Natural killer cell (primary cell): ENCODE data around the gene TMEM101. TPM values are rescaled to one million over a fixed set of nuclear protein-coding genes. Genes with fewer than 3 reads are reported as not detected.
"Not testable (repeated sequence)": the region's sequence is repeated elsewhere in the genome, so short reads cannot be mapped to it uniquely, and the experiment has no call there.

Source experiments
- ATAC-seq, 3 donors: fragments of 150-1000 bp in 2 of 3; fragments of 200-7000 bp in 1 of 3; cut with Tn5 transposase; 1 replicate in 1 of 3; 2 replicates in 2 of 3; pipeline ENCODE4 v1.10.0; 2021; ENCODE audit warnings: mild to moderate bottlenecking in 2 of 3, moderate library complexity in 2 of 3
- DNase-seq, 2 donors: peaks; one replicate each; pipeline versions ENCODE4 v3.0.0 to v3.0.0-alpha.2; 2013 to 2021; ENCODE audit warnings: mixed read lengths in 1 of 2
- H3K27ac ChIP-seq: one replicate; pipeline ENCODE4 v1.5.1; 2013; ENCODE audit warnings: mild to moderate bottlenecking, low read length
- H3K27me3 ChIP-seq: one replicate; pipeline ENCODE4 v1.6.1; 2013; ENCODE audit warnings: low read length; ENCODE audit not compliant: control insufficient read depth, insufficient read depth
- H3K36me3 ChIP-seq: one replicate; pipeline ENCODE4 v1.6.1; 2013; ENCODE audit warnings: low read length; ENCODE audit not compliant: control insufficient read depth, insufficient read depth
- H3K4me1 ChIP-seq: one replicate; pipeline ENCODE4 v1.6.1; 2013; ENCODE audit warnings: low read length; ENCODE audit not compliant: control insufficient read depth, insufficient read depth
- H3K4me3 ChIP-seq: one replicate; pipeline ENCODE4 v1.5.1; 2013; ENCODE audit warnings: low read length
- H3K9me3 ChIP-seq: one replicate; pipeline ENCODE4 v1.6.1; 2013; ENCODE audit warnings: low read length; ENCODE audit not compliant: control insufficient read depth, insufficient read depth
- H3K27ac Mint-ChIP-seq, 2 donors: one replicate each; pipeline ENCODE4 v1.8.0; 2022; ENCODE audit warnings: mild to moderate bottlenecking in 2 of 2, mixed read lengths in 2 of 2, moderate library complexity in 1 of 2
- H3K27me3 Mint-ChIP-seq, 2 donors: one replicate each; pipeline ENCODE4 v1.8.0; 2022; ENCODE audit warnings: low read depth in 2 of 2, mixed read lengths in 2 of 2
- H3K36me3 Mint-ChIP-seq: one replicate; pipeline ENCODE4 v1.8.0; 2022; ENCODE audit warnings: mixed read lengths
- H3K4me1 Mint-ChIP-seq, 2 donors: one replicate each; pipeline ENCODE4 v1.8.0; 2022; ENCODE audit warnings: mixed read lengths in 2 of 2
- H3K4me3 Mint-ChIP-seq: one replicate; pipeline ENCODE4 v1.8.0; 2022; ENCODE audit warnings: mild to moderate bottlenecking, moderate library complexity, mixed read lengths
- H3K9me3 Mint-ChIP-seq, 2 donors: one replicate each; pipeline ENCODE4 v1.8.0; 2022; ENCODE audit warnings: mixed read lengths in 2 of 2
- WGBS: methylation state at CpG from one replicate; pipeline ENCODE4 v1.1.7; 2013; ENCODE audit warnings: missing lambda C conversion rate; ENCODE audit not compliant: insufficient coverage; 5-methylcytosine and 5-hydroxymethylcytosine counted together
- intact Hi-C: fragments of 100-400 bp; cut with micrococcal nuclease; formaldehyde crosslinking; loops from one replicate; pipeline ENCODE4 v1.14.2; 2022
- total RNA-seq, 4 donors: library from RNA; stranded (reverse); fragments of 120-200 nt in 1 of 4; gene quantifications; one replicate each; pipeline versions ENCODE4 v1.2.3 to v1.2.4, GENCODE V29; 2013 to 2022
- TF ChIP-seq, protein P1 (sequence below): fragments of 200-600 bp; IDR thresholded peaks from one replicate; pipeline ENCODE4 v1.8.0; 2022; ENCODE audit warnings: antibody characterized with exemption

Gene TMEM101
- total RNA-seq, 3 donors from 2014 or later (not counting 1 experiment from before 2014, with no cell fraction given) = 11.3 to 13.9 (median 11.5) TPM

DNA sequence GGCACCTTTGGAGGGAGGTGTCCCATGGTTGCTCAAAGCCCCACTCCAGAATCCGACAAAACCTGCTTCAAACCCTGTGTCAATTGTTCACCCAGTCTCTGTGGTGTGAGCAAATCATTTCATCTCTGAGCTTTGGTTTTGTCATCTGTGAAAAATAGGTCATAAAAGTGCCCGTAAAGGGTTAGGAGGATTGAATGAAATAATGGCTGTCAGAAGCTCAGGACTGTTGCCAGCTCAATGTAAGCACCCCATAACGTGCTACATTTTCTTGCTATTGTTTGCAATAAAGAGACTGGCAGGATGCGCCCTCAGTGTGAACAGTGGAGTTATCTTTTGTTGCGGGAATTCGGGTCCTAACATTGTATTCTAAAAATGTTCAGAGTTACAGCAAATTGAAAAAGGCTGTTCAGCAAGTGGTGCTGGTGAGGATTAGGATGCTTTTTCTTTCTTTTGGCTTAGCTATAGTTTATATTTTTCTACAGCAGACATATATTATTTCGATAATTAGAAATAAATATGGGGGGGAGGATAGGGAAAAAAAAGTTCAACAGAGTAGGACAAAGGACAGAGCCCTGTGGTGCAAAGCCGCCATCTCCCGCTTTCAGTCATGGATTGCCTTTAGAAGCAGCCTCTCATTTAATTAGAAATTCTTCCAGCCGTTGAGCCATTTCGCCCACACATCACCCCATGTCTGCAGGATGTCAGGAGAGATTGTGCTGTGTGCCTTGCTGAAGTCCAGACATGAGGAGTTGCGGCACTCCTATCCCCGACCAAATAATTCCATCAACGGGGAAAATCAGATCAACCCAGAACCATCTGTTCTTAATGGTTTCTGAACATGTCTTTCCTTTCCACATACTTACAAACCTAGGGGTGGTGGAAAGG, 40.1 kb downstream of the TMEM101 start:
- H3K4me3 Mint-ChIP-seq = no peak overlapping the region
- no peaks in the 10 kb centered on the region for H3K36me3 ChIP-seq
- no peak for DNase-seq
- no peaks in the 10 kb centered on the region for H3K4me1 Mint-ChIP-seq
- no peaks in the 10 kb centered on the region for H3K9me3 ChIP-seq
- H3K4me3 ChIP-seq = no peak overlapping the region
- no peak overlapping the region for H3K27ac ChIP-seq
- H3K27me3 ChIP-seq = no peaks in the 10 kb centered on the region
- H3K27ac Mint-ChIP-seq = no peak overlapping the region
- TF ChIP-seq, protein P1, sequence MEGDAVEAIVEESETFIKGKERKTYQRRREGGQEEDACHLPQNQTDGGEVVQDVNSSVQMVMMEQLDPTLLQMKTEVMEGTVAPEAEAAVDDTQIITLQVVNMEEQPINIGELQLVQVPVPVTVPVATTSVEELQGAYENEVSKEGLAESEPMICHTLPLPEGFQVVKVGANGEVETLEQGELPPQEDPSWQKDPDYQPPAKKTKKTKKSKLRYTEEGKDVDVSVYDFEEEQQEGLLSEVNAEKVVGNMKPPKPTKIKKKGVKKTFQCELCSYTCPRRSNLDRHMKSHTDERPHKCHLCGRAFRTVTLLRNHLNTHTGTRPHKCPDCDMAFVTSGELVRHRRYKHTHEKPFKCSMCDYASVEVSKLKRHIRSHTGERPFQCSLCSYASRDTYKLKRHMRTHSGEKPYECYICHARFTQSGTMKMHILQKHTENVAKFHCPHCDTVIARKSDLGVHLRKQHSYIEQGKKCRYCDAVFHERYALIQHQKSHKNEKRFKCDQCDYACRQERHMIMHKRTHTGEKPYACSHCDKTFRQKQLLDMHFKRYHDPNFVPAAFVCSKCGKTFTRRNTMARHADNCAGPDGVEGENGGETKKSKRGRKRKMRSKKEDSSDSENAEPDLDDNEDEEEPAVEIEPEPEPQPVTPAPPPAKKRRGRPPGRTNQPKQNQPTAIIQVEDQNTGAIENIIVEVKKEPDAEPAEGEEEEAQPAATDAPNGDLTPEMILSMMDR = no peak
- H3K36me3 Mint-ChIP-seq = no peaks in the 10 kb centered on the region
- H3K4me1 ChIP-seq = no peaks in the 10 kb centered on the region
- peaks cover 13 to 36% of the 10 kb centered on the region in 2 donors for H3K27me3 Mint-ChIP-seq
- WGBS = 78% methylated on average over 12 of the region's 14 CpGs
- intact Hi-C loops = no loop called here
- H3K9me3 Mint-ChIP-seq = no peaks in the 10 kb centered on the region
- no peak for ATAC-seq

DNA sequence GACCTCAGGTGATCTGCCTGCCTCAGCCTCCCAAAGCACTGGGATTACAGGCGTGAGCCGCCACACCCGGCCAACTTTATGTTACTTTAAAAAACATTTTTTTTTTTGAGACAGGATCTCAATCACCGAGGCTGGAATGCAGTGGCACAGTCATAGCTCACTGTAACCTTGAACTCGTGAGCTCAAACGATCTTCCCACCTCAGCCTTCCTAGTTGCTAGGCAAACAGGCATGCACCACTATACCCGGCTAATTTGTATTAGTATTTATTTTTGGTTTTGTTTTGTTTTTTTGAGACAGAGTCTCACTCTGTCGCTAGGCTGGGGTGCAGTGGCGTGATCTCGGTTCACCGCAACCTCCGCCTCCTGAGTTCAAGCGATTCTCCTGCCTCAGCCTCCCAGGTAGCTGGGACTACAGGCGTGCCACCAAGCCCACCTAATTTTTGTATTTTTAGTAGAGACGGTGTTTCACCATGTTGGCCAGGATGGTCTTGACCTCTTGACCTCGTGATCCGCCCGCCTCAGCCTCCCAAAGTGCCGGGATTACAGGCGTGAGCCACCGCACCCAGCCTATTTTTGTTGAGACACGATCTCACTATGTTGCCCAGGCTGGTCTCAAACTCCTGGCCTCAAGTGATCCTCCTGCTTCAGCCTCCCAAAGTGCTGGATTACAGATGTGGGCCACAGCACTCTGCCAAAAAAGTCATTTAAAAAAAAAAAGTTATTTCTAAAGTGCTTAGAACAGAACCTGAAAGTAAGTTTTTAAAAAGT, 42.1 kb downstream of the TMEM101 start:
- H3K27me3 ChIP-seq, H3K4me3 ChIP-seq, H3K4me1 ChIP-seq, H3K4me3 Mint-ChIP-seq, H3K9me3 ChIP-seq, ATAC-seq, intact Hi-C loops, H3K4me1 Mint-ChIP-seq, H3K27ac Mint-ChIP-seq, H3K36me3 Mint-ChIP-seq, H3K27ac ChIP-seq, H3K36me3 ChIP-seq, H3K9me3 Mint-ChIP-seq, DNase-seq: not testable (repeated sequence)
- peaks cover 9 to 23% of the 10 kb centered on the region in 2 donors for H3K27me3 Mint-ChIP-seq
- 88% methylated on average over 22 of the region's 22 CpGs for WGBS

DNA sequence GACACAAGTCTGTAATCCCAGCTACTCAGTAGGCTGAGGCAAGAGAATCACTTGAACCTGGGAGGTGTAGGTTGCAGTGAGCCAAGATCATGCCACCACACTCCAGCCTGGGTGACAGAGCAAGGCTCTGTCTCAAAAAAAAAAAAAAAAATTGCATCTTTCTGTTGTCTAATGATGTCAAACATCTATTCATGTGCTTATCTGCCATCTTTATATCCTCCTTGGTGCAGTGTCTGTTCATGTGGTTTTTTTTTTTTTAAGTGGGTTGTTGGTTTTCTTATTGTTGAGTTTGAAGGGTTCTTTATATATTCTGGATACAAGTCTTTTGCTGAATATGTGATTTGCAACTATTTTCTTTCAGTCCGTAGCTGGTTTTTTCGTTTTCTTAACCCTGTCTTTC, 43.3 kb downstream of the TMEM101 start:
- H3K9me3 ChIP-seq, intact Hi-C loops, H3K4me3 Mint-ChIP-seq, H3K36me3 ChIP-seq, H3K4me1 ChIP-seq, H3K27ac Mint-ChIP-seq, ATAC-seq, DNase-seq, H3K36me3 Mint-ChIP-seq, H3K9me3 Mint-ChIP-seq, H3K4me3 ChIP-seq, H3K27me3 ChIP-seq, H3K4me1 Mint-ChIP-seq, H3K27ac ChIP-seq: not testable (repeated sequence)
- WGBS = no CpG with 5 or more reads among the region's 2 CpGs
- peaks cover 6 to 17% of the 10 kb centered on the region in 2 donors for H3K27me3 Mint-ChIP-seq

DNA sequence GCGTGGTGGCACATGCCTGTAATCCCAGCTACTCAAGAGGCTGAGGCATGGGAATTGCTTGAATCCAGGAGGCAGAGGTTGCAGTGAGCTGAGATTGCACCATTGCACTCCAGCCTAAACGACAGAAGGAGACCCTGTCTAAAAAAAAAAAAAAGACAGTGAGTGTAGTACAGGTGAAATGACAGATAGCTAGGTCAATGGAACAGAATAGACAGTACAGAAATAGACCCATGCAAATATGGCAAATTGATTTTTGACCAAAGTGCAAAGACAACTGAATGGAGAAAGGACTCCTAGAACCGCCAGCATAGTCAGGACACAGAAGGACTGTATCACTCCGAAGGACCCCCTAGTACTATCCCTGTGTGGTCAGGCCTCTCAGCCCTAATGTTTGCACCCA, 44.4 kb downstream of the TMEM101 start:
- Histone ChIP-seq H3K9me3 (no peaks in the 10 kb centered on the region), H3K27ac (no peak overlapping the region), H3K4me3 (no peak overlapping the region), H3K36me3 (no peaks in the 10 kb centered on the region), H3K27me3 (no peaks in the 10 kb centered on the region), H3K4me1 (no peaks in the 10 kb centered on the region)
- Mint-ChIP-seq H3K9me3 (no peaks in the 10 kb centered on the region), H3K4me1 (no peaks in the 10 kb centered on the region), H3K4me3 (no peak overlapping the region), H3K27me3 (peaks cover 8 to 25% of the 10 kb centered on the region in 2 donors), H3K27ac (no peak overlapping the region), H3K36me3 (no peaks in the 10 kb centered on the region)
- TF ChIP-seq, protein P1 = no peak
- DNase-seq (no peak), ATAC-seq (no peak)
- intact Hi-C loops = no loop called here
- 89% methylated on average over 4 of the region's 4 CpGs for WGBS
